OCI-LY1 (cell line): ENCODE measurements around the gene AMELX.

Source experiments
- H2AFZ ChIP-seq: fragments of 200-600 bp; sonication (generic), shearing (Covaris generic); 2 replicates; pipeline ENCODE4 v1.6.0; 2014; ENCODE audit warnings: antibody characterized with exemption, mild to moderate bottlenecking, low read length
- H3F3A ChIP-seq: fragments of 200-600 bp; sonication (generic), shearing (Covaris generic); 2 replicates; pipeline ENCODE4 v1.6.0; 2014; ENCODE audit warnings: mild to moderate bottlenecking, antibody characterized with exemption, low read length, moderate library complexity; ENCODE audit not compliant: insufficient read depth
- H3K27ac ChIP-seq: fragments of 200-600 bp; sonication (generic); 2 replicates; pipeline ENCODE4 v1.5.1; 2014; ENCODE audit warnings: low read length, mixed run types, mild to moderate bottlenecking, low read depth; ENCODE audit not compliant: poor library complexity, severe bottlenecking
- H3K27me3 ChIP-seq: fragments of 200-600 bp; sonication (generic); 2 replicates; pipeline ENCODE4 v1.6.0; 2014; ENCODE audit warnings: antibody characterized with exemption, mild to moderate bottlenecking, low read length, moderate library complexity; ENCODE audit not compliant: insufficient read depth
- H3K36me3 ChIP-seq: fragments of 200-600 bp; sonication (generic); 2 replicates; pipeline ENCODE4 v1.6.1; 2014; ENCODE audit warnings: mild to moderate bottlenecking, antibody characterized with exemption, low read length, moderate library complexity, mixed read lengths; ENCODE audit not compliant: insufficient read depth
- H3K4me1 ChIP-seq: fragments of 200-600 bp; sonication (generic); 2 replicates; pipeline ENCODE4 v1.5.1; 2014; ENCODE audit warnings: mild to moderate bottlenecking, low read length, moderate library complexity; ENCODE audit not compliant: insufficient read depth, severe bottlenecking
- H3K4me2 ChIP-seq: fragments of 200-600 bp; sonication (generic), shearing (Covaris generic); 2 replicates; pipeline ENCODE4 v1.6.1; 2014; ENCODE audit warnings: low read length
- H3K4me3 ChIP-seq: fragments of 200-600 bp; sonication (generic); 2 replicates; pipeline ENCODE4 v1.5.1; 2014; ENCODE audit warnings: low read length, low read depth, mild to moderate bottlenecking, mixed read lengths; ENCODE audit not compliant: poor library complexity, severe bottlenecking
- H3K79me2 ChIP-seq: fragments of 200-600 bp; shearing (Covaris generic); 2 replicates; pipeline ENCODE4 v1.6.1; 2016; ENCODE audit warnings: mixed run types, low read length, mixed read lengths; ENCODE audit not compliant: insufficient read depth
- H3K9ac ChIP-seq: fragments of 200-600 bp; sonication (generic), shearing (Covaris generic); 2 replicates; pipeline ENCODE4 v1.6.1; 2014; ENCODE audit warnings: mild to moderate bottlenecking, low read length, mixed read lengths
- H3K9me2 ChIP-seq: fragments of 200-600 bp; sonication (generic), shearing (Covaris generic); 2 replicates; pipeline ENCODE4 v1.6.1; 2014; ENCODE audit warnings: low read depth, mild to moderate bottlenecking, low read length, mixed read lengths
- H3K9me3 ChIP-seq: fragments of 200-600 bp; shearing (Covaris generic); 2 replicates; pipeline ENCODE4 v1.6.1; 2014; ENCODE audit warnings: low read length, mixed read lengths
- H4K20me1 ChIP-seq: fragments of 200-600 bp; sonication (generic), shearing (Covaris generic); 2 replicates; pipeline ENCODE4 v1.6.0; 2016; ENCODE audit warnings: mild to moderate bottlenecking, low read length; ENCODE audit not compliant: insufficient read depth
- CTCF ChIP-seq: fragments of 200-600 bp; sonication (generic), shearing (Covaris generic); IDR thresholded peaks from 2 replicates; pipeline ENCODE4 v1.5.1; 2017; ENCODE audit warnings: mild to moderate bottlenecking, antibody characterized with exemption, low read length, moderate library complexity, mixed read lengths
- EZH2 ChIP-seq: fragments of 200-600 bp; sonication (generic), shearing (Covaris generic); IDR thresholded peaks from 2 replicates; pipeline ENCODE4 v1.8.0; 2017; ENCODE audit warnings: borderline replicate concordance, mixed run types, mild to moderate bottlenecking, antibody characterized with exemption, low read length, moderate library complexity, mixed read lengths

AMELX gene

DNA sequence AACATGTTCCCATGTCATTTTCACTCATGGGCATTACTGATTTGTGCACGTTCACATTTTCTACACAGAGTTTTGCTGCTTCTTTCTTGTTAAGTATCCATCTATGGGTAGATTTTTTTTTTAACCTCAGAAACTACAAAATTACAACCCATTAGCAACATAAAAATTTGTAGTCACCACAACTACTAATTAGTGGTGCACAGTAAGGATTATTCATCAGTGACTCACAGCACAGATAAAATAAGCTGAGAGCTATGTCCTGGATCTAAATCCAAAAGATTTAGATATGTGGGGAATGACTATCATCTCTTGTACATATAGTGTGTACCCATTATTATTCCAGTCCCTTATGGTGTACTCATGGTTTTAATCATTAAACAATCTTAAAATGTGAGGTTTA is 19.7 kb upstream of the AMELX start:
- H3K4me1 ChIP-seq, result no peaks in the 10 kb centered on the region
- no peaks in the 10 kb centered on the region for H3K27me3 ChIP-seq
- H3K36me3 ChIP-seq, result no peaks in the 10 kb centered on the region
- H3K27ac ChIP-seq, result no peak overlapping the region
- TF ChIP-seq EZH2 (no peak), CTCF (no peak)
- no peak overlapping the region for H3K4me2 ChIP-seq
- no peak overlapping the region for H2AFZ ChIP-seq
- H3K9me2 ChIP-seq, result no peaks in the 10 kb centered on the region
- no peaks in the 10 kb centered on the region for H3K9me3 ChIP-seq
- H3F3A ChIP-seq, result no peaks in the 10 kb centered on the region
- no peak overlapping the region for H3K4me3 ChIP-seq
- no peaks in the 10 kb centered on the region for H4K20me1 ChIP-seq
- no peaks in the 10 kb centered on the region for H3K79me2 ChIP-seq
- H3K9ac ChIP-seq, result no peak overlapping the region

GRCh38 chrX:11282043-11282442 is 11.2 kb upstream of the AMELX start:
- Histone ChIP-seq H2AFZ (no peak overlapping the region), H3K79me2 (no peaks in the 10 kb centered on the region), H3K36me3 (no peaks in the 10 kb centered on the region), H3K4me2 (no peak overlapping the region), H3K4me1 (no peaks in the 10 kb centered on the region), H3K9me3 (no peaks in the 10 kb centered on the region), H3F3A (no peaks in the 10 kb centered on the region), H3K9me2 (no peaks in the 10 kb centered on the region), H3K27me3 (no peaks in the 10 kb centered on the region), H3K4me3 (no peak overlapping the region), H4K20me1 (no peaks in the 10 kb centered on the region), H3K9ac (no peak overlapping the region), H3K27ac (no peak overlapping the region)
- TF ChIP-seq CTCF (no peak), EZH2 (no peak)

GRCh38 chrX:11285651-11286050 is 7.6 kb upstream of the AMELX start:
- Histone ChIP-seq H3K9ac (no peak overlapping the region), H2AFZ (no peak overlapping the region), H3K4me3 (no peak overlapping the region), H3K27me3 (no peaks in the 10 kb centered on the region), H3K4me1 (no peaks in the 10 kb centered on the region), H3K79me2 (no peaks in the 10 kb centered on the region), H3K9me2 (no peaks in the 10 kb centered on the region), H3K36me3 (no peaks in the 10 kb centered on the region), H4K20me1 (no peaks in the 10 kb centered on the region), H3K4me2 (no peak overlapping the region), H3F3A (no peaks in the 10 kb centered on the region), H3K27ac (no peak overlapping the region), H3K9me3 (no peaks in the 10 kb centered on the region)
- TF ChIP-seq CTCF (no peak), EZH2 (no peak)
